Left renal cortex interstitium (tissue), 4 donors: ENCODE data around the gene FAM3A. TPM values are rescaled to one million over a fixed set of nuclear protein-coding genes. Genes with fewer than 3 reads are reported as not detected.

Source experiments
- DNase-seq, 4 donors: peaks; one replicate each; pipeline ENCODE4 v3.0.0-alpha.2; 2013; ENCODE audit warnings: low read depth in 4 of 4, low spot score in 2 of 4, missing footprints in 1 of 4
- polyA plus RNA-seq, 4 donors: library from polyadenylated mRNA; unstranded; fragments of 120-200 nt; gene quantifications; one replicate each; pipeline ENCODE4 v1.2.1, GENCODE V29; 2013; ENCODE audit not compliant: insufficient read length in 4 of 4

FAM3A gene
- polyA plus RNA-seq, 4 donors, result 34.1 to 47.8 (median 40.2) TPM

- no peak for DNase-seq
These were observed 19.9 kb upstream of the FAM3A start for GRCh38 chrX:154535892-154536291.

DNA sequence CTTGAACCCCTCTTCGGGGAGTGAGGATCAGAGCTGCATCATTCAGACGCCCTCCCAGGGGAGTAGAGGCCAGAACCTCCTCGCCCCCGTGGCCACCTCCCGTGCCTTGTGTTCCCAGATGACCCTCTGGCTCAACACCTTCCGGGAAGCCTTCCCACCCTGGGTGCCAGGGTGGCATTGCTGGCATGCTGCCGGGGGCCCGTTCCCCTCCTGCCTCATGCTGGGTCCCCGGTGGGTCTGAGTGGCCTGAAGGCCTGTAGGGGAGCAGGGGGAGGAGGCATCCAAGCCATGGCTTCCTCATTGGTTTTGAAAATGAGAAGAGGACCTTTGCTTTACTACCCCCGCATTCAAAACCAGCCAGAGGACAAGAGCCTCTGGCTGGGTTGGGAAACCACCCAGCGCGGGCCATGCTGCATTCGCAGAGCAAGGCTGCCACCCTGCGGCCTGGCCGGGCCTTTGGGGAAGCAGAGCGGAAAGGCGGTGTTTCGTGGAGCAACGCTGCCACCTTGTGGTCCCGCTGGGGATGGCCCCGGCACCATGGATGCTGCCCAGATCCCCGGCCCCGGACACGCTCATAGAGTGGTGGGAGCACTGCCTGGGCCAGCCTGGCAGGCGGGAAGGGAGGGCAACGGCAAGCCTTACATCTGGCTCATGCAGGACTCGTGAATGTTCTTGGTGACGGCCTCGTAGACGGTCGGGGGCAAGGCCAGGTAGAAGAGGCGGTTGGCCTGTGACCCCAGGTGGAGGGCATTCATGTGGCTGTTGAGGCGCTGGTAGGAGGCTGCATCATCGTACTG lies 18.7 kb upstream of the FAM3A start:
- DNase-seq, result no peak

DNA sequence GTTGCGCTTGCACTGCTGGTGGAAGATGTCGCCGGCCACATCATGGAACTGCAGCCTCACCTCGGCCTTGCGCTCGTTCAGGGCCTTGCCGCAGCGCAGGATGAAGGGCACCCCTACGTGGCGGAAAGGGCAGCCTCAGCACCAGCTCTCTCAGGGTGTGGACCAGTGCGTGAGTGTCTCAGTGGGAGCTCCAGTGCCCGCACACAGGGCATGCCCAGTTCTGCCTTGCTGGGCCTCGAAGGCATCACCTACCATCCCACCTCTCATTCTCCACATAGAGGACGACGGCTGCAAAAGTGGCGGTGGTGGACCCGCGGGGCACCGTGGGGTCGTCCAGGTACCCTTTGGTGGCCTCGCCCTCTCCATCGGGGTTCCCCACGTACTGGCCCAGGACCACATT lies 16.7 kb upstream of the FAM3A start:
- DNase-seq, result no peak

- no peak for DNase-seq
These were observed 15.6 kb upstream of the FAM3A start for GRCh38 chrX:154531626-154532025.

DNA sequence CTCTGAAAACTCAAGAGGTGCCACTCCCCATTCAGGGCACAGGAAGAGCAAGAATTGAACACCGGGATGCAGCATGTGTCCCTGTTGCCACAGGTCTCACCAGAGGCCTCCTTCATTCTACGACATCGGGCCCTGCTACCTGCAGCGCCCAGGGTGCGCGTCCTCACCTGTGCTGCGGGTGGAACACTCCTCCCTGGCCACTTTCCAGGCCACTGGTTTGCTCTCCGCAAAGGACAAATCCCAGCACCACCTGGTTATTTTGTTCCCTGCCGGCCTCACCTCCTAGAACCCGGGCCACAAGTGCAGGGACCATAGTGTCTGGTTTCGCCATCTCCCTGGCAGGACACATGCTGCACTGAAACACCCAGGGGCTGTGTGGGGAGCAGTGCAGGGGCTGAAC lies 14.3 kb upstream of the FAM3A start:
- no peak for DNase-seq

GRCh38 chrX:154529206-154529612 lies 13.2 kb upstream of the FAM3A start:
- no peak for DNase-seq

GRCh38 chrX:154526901-154527675 lies 11.1 kb upstream of the FAM3A start:
- DNase-seq, result peak in 2 of 4 donors; percentile 63 to 70

GRCh38 chrX:154525606-154526490 lies 9.8 kb upstream of the FAM3A start:
- DNase-seq, result no peak

GRCh38 chrX:154519389-154519788 lies 3.4 kb upstream of the FAM3A start:
- DNase-seq, result no peak

DNA sequence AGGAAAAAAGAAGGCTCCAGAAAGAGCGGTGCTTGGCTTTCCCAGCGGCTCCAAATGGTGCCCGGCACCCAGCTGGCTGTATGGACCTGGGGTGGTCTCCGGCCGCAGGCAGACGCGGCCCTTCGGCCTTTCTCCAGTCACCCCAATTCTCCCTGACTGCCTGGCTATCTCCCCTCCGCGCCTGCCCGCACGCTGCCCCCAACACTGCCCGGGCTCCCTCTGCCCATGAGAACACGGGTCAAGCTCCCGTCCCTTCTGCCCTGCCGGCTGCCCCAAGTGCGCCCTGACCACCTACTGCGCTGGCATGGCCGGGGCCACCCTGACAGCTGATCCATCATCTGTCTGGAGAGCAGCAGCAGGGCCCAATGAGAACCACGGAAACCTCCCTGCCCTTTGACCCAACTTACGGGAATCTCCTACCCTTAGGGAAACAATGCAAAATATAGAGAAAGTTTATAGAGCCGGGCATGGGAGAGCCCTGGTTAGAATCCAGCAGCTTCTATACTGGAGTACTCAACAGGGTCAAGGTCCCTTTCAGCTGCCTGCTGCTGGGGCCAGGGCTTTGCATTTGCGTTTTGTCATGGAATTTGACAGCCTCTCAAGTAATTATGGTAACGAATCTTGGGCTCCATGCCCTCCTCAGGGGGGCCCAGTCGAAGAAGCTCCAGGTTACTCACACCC lies 1.2 kb upstream of the FAM3A start:
- no peak for DNase-seq

DNA sequence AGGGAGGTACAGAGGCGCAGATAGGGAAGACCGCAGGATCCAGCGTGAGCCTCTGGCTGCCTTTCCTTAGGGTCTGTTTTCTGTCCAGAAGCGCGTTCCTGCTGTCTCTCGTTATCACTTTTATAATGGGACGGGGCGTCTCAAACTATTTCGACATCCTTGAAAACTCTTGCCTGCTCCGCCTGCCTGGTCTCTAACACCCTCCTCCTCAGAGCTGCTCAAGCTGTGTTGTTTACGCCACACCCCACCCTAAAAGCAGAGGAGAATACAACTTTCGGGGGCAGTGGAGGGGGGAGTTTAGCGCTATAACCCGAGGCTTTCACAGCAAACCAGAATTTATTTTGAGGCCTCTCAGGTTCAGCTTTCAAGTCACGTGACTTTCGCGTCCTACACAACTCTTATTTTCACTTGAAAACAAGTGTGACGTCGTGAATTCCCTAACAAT lies 646 bp upstream of the FAM3A start:
- DNase-seq, result peak in 1 of 4 donors; percentile 49

- DNase-seq, result no peak
These were observed 704 bp downstream of the FAM3A start for GRCh38 chrX:154515090-154515965.

- no peak for DNase-seq
These were observed 2.3 kb downstream of the FAM3A start for GRCh38 chrX:154513716-154514115.

DNA sequence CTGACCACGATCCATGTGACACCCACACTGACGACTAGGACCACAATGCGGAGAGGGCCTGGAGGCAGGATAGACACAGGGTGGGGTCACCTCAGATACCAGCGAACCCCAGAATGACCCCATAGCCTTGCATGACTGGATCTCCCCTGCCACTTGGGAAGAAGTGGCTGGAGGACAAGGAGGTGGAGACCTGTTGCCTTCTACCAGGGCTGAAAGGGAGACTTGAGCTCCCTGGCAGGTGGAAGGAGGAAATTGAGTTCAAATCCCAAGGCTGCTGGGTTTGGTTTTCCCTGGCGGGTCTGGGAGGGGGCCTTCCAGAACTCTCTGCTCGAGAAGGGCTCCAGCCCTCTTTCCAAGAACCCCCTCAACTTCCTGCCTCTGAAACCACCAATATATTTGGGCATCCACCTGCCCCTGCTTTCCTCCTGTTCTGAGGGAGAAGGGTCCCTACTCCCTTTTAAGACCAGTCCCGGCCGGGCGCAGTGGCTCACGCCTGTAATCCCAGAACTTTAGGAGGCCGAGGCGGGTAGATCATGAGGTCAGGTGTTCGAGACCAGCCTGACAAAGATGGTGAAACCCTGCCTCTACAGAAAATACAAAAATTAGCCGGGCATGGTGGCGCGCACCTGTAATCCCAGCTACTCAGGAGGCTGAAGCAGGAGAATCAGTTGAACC lies 3.0 kb downstream of the FAM3A start:
- no peak for DNase-seq

GRCh38 chrX:154511761-154512160 lies 4.3 kb downstream of the FAM3A start:
- DNase-seq, result no peak

DNA sequence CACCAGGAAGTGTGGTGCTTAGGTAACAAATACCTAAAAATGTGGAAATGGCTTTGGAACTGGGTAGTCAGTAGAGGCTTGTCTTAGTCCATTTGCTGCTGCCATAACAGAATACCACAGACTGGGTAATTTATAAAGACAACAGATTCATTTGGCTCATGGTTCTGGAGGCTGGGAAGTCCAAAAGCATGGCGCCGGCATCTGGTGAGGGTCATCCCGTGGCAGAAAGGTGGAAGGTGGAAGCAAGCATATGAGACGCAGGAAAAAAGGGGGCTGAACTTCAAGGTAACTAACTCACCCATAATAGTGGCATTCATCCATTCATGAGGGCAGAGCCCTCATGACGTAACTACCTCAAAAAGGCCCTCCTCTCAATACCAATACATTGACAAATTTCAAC lies 6.6 kb downstream of the FAM3A start:
- DNase-seq, result no peak

DNA sequence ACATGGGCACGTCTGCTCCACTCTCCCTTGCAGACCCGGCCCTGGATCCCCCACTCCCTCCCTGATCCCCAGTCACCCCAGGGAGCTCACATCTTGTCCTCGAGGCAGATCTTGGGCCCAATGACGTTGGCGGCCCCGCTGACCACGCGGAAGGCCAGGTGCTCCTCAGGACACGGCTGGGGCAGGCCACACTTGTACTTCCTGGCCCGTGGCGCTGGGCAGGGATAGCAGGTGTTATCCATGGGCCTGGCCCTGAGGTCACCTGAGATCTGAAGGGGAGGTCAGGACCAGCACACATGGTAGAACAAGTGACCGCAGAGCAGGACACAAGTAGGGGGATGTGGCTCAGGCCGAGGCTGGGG lies 7.7 kb downstream of the FAM3A start:
- DNase-seq, result no peak

- no peak for DNase-seq
These were observed 8.2 kb downstream of the FAM3A start for GRCh38 chrX:154507673-154508383.
